ENCODE measurements around the gene BTNL2. TPM values are rescaled to one million over a fixed set of nuclear protein-coding genes. Genes with fewer than 3 reads are reported as not detected.

Gene BTNL2
- total RNA-seq, 1 experiment from 2014 or later = not detected

DNA sequence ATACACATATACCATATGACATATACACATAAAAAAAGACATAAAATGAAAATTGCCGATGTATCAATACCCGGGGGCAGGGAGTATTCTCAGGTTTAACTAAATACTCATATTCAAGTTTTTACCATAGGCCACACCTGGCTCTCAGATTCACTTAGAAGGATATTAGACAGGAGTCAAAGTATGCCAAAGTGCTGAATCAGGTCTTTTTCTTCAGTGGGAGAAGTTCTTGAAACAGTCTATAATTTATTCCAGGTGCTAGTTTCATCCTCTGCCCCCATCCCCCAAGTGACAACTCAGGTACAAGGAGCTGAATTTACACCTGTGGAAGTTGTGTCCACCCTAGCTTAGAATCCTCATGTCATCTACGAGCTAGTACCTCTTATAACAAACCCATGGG lies 24.2 kb upstream of the BTNL2 start:
- DNase-seq = no peak
- no peak overlapping the region for H3K4me3 ChIP-seq (ENCODE audit: insufficient read depth, low read depth, low read length)
- no peaks in the 10 kb centered on the region for H3K27me3 ChIP-seq (ENCODE audit: control insufficient read depth, insufficient read depth, low read length)
- no peaks in the 10 kb centered on the region for H3K36me3 ChIP-seq (replicated peaks; ENCODE audit: control insufficient read depth, insufficient read depth, low read length)

DNA sequence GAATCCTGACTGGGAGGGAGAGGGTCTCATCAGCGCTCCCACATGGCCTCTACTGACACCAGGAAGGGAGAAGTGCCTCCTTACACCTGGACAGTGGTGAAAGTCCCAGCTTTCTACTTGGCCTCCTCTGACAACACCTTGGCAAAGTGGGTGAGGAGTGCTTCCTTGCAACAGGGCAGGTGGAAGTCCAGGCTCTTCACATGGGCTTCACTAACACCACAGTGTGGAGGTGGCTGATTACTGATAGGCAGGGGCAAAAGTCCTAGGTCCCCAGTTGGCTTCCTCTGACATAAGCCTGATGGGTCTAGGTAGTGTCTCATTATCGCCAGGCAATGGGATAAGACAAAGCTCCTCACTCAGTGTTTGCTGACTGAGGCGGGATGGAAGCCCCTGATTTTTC lies 23.2 kb upstream of the BTNL2 start:
- Histone ChIP-seq H3K36me3 (replicated peaks; ENCODE audit: control insufficient read depth, insufficient read depth, low read length) (no peaks in the 10 kb centered on the region), H3K4me3 (ENCODE audit: insufficient read depth, low read depth, low read length) (no peak overlapping the region), H3K27me3 (ENCODE audit: control insufficient read depth, insufficient read depth, low read length) (no peaks in the 10 kb centered on the region)
- no peak for DNase-seq

DNA sequence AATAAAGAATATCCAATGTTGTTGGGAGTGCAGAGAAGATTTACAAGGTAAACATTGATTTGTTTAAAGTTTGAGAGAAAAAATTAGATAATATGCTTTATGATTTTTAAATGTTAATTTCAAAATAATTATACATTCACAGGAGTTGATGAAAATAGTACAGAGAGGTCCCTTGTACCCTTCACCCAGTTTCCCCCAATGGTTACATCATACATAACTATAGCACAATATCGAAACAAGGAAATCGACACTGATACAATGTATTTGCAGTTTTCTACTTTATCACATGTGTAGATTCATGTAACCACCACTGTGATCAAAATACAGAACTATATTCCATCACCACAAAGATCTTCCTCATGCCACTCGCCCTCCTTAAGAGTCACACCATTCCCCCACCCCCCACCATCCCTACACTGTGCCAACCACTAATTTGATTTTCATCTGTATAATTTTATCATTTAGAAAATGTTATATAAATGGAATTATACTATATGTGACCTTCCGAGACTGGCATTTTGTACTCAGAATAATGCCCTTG lies 21.0 kb upstream of the BTNL2 start:
- Histone ChIP-seq H3K36me3 (replicated peaks; ENCODE audit: control insufficient read depth, insufficient read depth, low read length) (no peaks in the 10 kb centered on the region), H3K4me3 (ENCODE audit: insufficient read depth, low read depth, low read length) (no peak overlapping the region), H3K27me3 (ENCODE audit: control insufficient read depth, insufficient read depth, low read length) (no peaks in the 10 kb centered on the region)
- DNase-seq = no peak

DNA sequence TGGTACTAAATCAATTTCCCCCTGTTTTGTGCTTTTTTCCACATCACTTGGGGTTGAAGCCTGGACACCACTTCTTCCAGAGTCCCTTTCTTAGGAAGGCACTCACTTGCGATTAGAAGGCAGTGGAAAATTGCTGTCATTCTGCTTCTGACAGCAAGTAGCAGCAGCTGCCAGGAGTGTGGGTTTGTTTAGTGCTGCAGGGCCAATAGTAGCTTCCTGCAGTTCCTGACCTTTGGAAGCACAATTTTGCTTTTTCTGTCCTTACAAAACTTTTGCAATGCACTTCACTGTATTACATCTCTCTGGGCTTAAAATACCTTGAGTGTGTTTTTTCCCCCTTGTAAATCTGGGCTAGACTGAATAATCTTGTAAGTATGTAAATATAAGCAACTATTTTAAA lies 20.2 kb upstream of the BTNL2 start:
- no peak overlapping the region for H3K4me3 ChIP-seq (ENCODE audit: insufficient read depth, low read depth, low read length)
- H3K27me3 ChIP-seq (ENCODE audit: control insufficient read depth, insufficient read depth, low read length) = no peaks in the 10 kb centered on the region
- H3K36me3 ChIP-seq (replicated peaks; ENCODE audit: control insufficient read depth, insufficient read depth, low read length) = no peaks in the 10 kb centered on the region
- no peak for DNase-seq

DNA sequence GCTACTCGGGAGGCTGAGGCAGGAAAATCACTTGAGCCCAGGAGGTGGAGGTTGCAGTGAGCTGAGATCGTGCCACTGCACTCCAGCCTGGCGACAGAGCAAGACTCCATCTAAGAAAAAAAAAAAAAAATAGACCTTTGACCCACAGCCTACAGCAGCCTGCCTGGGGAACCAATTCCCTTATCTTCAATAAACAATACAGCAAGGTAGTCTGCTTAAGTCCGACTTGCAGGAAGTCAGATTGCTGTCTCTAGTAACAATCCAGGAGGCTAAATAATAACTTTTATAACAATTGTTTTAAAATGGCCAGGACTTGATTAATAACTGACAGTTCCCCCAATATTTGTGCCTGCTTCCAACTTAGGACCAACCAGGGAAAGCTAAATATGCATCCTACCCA lies 19.4 kb upstream of the BTNL2 start:
- Histone ChIP-seq H3K36me3 (replicated peaks; ENCODE audit: control insufficient read depth, insufficient read depth, low read length) (no peaks in the 10 kb centered on the region), H3K4me3 (ENCODE audit: insufficient read depth, low read depth, low read length) (no peak overlapping the region), H3K27me3 (ENCODE audit: control insufficient read depth, insufficient read depth, low read length) (no peaks in the 10 kb centered on the region)
- DNase-seq = no peak

DNA sequence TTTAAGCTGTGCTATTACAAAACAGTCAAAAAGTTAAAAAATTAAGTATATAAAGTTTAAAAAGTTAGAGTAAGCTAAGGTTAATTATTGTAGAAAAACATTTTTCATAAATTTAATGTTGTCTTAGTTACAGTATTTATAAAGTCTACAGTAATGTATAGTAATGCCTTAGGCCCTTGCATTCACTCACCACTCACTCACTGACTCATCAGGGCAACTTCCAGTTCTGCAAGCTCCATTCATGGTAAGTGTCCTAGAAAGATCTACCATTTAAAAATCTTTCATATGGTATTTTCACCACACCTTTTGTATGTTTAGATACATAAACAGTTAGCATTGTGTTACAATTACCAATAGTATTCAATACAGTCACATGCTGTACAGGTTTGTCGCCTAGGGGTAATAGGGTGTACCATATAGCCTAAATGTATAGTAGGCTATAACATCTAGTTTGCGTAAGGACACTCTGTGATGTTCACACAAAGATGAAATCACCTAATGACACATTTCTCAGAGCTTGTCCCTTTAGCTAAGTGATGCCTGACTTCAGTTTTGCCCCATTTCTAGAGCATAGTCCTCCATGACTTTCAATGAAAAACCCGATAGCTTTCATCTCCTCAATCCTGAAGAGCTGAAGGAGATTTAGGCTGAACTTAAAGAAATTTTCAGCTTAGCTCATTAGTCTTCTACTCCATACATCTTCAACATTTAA lies 17.8 kb upstream of the BTNL2 start:
- no peak for DNase-seq
- H3K36me3 ChIP-seq (replicated peaks; ENCODE audit: control insufficient read depth, insufficient read depth, low read length) = no peaks in the 10 kb centered on the region
- H3K4me3 ChIP-seq (ENCODE audit: insufficient read depth, low read depth, low read length) = no peak overlapping the region
- H3K27me3 ChIP-seq (ENCODE audit: control insufficient read depth, insufficient read depth, low read length) = no peaks in the 10 kb centered on the region

DNA sequence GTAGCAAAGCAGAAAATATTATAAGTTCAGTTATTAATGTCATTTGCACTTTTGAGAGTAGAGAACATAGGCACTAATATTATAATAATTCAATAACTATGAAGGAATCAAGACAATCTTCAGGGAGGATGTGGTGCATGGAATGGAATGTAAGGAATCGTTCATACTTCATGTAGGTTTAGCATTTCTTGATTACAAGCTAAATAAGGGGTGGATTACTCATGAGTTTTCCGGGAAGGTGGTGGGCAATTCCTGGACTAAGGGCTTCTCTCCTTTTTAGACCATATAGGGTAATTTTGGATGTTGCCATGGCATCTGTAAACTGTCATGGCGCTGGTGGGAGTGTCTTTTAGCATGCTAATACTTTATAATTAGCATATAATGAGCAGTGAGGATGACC lies 9.1 kb upstream of the BTNL2 start:
- Histone ChIP-seq H3K36me3 (replicated peaks; ENCODE audit: control insufficient read depth, insufficient read depth, low read length) (no peaks in the 10 kb centered on the region), H3K4me3 (ENCODE audit: insufficient read depth, low read depth, low read length) (no peak overlapping the region), H3K27me3 (ENCODE audit: control insufficient read depth, insufficient read depth, low read length) (peaks cover 8% of the 10 kb centered on the region)
- no peak for DNase-seq

DNA sequence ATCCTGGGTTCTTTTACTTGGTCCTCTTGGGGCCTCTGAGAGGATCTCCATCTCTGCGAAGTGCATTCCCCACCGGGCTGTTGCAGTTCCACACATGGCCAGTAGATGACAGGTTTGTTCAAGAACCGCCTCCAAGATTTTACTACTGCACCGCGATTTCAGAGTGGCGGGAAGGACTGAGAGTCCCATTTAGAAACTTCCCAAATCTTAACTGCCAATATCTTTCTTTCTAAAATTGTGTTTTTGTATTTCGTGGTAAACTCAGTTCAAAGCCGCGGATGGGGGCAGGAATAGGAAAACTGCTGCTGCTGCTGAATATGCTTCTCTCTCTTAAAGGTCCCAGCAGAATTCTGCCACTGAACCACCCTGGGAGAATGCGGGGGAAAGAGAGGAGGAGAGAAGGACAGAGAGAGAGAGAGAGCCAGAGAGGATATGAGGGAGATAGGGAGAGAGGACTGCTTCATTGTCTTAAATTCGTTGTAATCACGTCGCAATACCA lies 8.6 kb upstream of the BTNL2 start:
- H3K4me3 ChIP-seq (ENCODE audit: insufficient read depth, low read depth, low read length) = no peak overlapping the region; the same call in 1 of the 2 replicates
- no peaks in the 10 kb centered on the region for H3K36me3 ChIP-seq (replicated peaks; ENCODE audit: control insufficient read depth, insufficient read depth, low read length)
- DNase-seq = peak; percentile 72
- peaks cover 8% of the 10 kb centered on the region for H3K27me3 ChIP-seq (ENCODE audit: control insufficient read depth, insufficient read depth, low read length)

DNA sequence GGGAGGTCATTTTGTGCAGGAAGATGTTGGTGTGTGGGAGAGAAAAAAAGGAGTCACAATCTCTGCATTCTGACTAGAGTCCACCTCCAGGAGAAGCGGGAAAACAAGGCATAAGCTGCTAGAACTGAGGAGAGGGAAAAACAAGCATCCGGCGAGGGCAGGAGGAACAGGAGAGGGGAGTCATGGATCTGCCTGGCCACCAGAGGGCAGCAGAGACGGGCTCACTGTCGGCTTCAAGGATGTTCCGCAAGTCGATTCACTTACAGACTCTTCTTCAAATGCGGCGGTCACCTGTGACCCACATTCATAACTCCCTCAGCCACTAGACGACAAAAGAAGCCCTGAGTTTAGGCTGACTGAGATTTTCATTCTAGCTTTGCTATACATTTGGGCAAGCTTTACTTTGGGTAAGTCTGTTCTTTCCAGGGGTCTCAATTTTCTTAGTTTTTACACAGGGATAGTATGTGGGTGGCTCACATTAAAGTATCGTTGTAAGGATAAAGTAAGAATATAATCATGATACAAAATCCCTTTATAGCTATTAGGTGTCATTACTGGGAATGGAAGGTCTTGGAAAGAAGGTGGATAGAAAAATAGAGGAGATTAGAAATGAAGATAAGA lies 6.6 kb upstream of the BTNL2 start:
- Histone ChIP-seq H3K27me3 (ENCODE audit: control insufficient read depth, insufficient read depth, low read length) (peaks cover 8% of the 10 kb centered on the region), H3K36me3 (replicated peaks; ENCODE audit: control insufficient read depth, insufficient read depth, low read length) (no peaks in the 10 kb centered on the region), H3K4me3 (ENCODE audit: insufficient read depth, low read depth, low read length) (no peak overlapping the region)
- peak; percentile 74 for DNase-seq

DNA sequence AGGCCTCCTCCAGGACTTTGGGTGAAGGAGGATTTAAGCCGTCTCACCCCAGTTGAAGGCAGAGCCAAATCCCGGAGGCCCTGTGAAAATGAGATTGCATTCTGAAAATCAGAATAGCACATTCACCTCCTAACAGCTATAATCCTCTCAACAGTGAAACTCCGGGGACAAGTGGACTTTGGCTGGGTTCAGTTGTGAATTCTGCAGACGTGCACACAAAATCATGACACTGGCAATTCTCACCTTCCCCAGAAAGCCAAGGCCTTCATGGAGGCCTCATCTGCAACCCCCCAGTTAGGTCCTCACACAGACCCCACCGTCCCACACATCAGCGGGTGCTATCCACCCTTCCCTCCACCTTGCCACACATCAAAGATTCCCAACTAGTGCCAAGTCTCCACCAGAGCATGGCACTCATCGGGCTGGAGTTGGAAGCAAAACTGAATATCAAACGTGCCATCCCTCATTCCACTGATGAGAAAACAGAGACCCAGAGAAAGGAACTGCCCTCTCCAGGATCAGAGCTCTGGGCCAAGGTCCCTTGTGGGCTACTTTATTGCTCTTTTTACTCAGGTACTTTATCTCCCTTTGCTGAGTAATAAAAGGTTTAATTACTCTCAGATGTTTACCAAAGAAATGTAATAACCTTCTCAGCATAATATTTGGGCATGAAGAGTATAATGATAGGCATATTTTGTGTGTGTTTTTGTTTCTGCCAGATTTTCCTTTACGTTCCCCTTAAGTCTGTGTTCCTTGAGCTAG lies 4.8 kb upstream of the BTNL2 start:
- no peak for DNase-seq
- no peak overlapping the region for H3K4me3 ChIP-seq (ENCODE audit: insufficient read depth, low read depth, low read length)
- peaks cover 8% of the 10 kb centered on the region for H3K27me3 ChIP-seq (ENCODE audit: control insufficient read depth, insufficient read depth, low read length)
- no peaks in the 10 kb centered on the region for H3K36me3 ChIP-seq (replicated peaks; ENCODE audit: control insufficient read depth, insufficient read depth, low read length)

DNA sequence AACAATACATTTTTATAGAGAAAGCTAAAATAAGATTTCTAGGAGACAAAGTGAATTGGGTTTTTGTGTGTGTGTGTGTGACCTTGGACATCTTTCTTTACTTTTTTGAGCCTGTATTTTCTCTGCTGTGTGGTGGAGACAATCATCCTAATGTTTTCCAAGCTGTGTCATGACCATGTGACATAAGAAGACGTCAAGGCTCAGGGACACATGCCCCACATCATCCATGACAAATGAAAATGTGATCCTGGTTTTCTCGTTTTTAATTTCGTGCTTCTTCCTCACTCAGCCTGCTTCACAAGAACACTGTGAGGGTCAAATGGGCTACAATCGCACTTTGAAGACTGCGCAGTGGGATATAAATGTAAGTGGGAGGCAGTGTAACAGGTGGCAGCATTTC lies 3.9 kb upstream of the BTNL2 start:
- peaks cover 8% of the 10 kb centered on the region for H3K27me3 ChIP-seq (ENCODE audit: control insufficient read depth, insufficient read depth, low read length)
- no peak for DNase-seq

DNA sequence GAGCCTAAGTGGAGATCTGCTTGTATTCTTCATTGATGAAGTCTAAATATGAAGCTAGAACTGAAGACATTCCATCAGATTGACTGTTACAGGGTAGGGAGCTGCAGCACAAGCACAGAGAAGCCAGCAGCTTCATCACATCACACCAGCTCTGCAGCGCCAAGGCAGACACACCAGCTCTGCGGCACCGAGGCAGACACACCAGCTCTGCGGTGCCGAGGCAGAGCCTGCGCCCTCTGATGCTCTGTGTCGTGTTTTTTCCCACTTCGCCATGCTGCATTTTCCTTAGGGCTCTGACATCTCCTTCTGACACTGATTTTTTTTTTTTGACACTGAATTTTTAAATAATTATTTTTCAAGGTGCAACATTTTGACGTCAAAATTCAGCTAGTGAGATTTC lies 784 bp downstream of the BTNL2 start:
- no peak for DNase-seq
- Histone ChIP-seq H3K4me3 (ENCODE audit: insufficient read depth, low read depth, low read length) (no peak overlapping the region), H3K27me3 (ENCODE audit: control insufficient read depth, insufficient read depth, low read length) (no peaks in the 10 kb centered on the region; the same call in 1 of the 2 replicates), H3K36me3 (replicated peaks; ENCODE audit: control insufficient read depth, insufficient read depth, low read length) (no peaks in the 10 kb centered on the region)

More for the DNA sequence above, 3.9 kb upstream of the BTNL2 start:
- Histone ChIP-seq H3K4me3 (ENCODE audit: insufficient read depth, low read depth, low read length) (no peak overlapping the region), H3K36me3 (replicated peaks; ENCODE audit: control insufficient read depth, insufficient read depth, low read length) (no peaks in the 10 kb centered on the region)

DNA sequence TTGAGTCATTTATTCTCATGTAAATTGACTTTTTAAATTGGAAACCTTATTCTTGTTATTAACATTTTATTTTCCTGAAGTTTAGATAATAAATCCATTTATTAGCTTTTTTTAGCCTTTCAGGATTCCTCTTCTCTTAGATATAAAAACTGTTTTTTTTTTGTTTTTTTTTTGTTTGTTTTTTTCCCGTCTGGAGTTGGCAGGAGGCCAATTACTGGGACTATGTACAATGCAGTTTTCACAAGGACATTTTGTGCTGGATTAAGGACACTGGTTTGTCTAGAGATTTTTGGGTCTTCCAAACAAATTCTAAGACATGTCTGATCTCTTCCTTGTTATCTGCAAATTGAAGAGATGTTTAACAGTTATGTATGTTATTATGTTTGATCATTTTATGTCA lies 1.3 kb downstream of the BTNL2 start:
- Histone ChIP-seq H3K27me3 (ENCODE audit: control insufficient read depth, insufficient read depth, low read length) (no peaks in the 10 kb centered on the region; the same call in 1 of the 2 replicates), H3K4me3 (ENCODE audit: insufficient read depth, low read depth, low read length) (no peak overlapping the region), H3K36me3 (replicated peaks; ENCODE audit: control insufficient read depth, insufficient read depth, low read length) (no peaks in the 10 kb centered on the region)
- DNase-seq = no peak

DNA sequence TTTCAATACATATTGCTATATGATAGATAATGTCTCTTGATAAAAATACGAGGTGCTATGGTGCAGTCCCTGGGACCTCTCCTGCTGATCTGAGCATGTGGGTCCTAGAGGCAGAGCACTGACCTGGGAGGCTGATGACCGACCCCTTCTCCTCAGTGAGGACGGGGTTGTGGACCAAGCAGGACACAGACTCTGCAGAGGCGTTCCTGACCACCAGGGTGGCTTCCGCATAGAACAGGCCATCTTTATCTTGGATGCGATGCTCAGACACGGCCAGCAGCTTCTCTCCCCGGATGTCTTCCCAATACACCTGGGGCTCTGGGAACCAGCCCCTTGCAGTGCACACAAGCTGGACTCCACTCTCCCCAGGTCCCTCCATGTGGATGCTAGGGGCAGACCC lies 4.2 kb downstream of the BTNL2 start:
- no peak overlapping the region for H3K4me3 ChIP-seq (ENCODE audit: insufficient read depth, low read depth, low read length)
- DNase-seq = peak; percentile 34
- no peaks in the 10 kb centered on the region; the same call in 1 of the 2 replicates for H3K27me3 ChIP-seq (ENCODE audit: control insufficient read depth, insufficient read depth, low read length)
- no peaks in the 10 kb centered on the region for H3K36me3 ChIP-seq (replicated peaks; ENCODE audit: control insufficient read depth, insufficient read depth, low read length)

Measured in H7 (cell line).